Neuron (in vitro differentiated cells): ENCODE results near the gene NPAS3.

Experiments used
- H2AFZ ChIP-seq: one replicate; pipeline ENCODE4 v1.6.1; 2013; ENCODE audit warnings: low read depth, mild to moderate bottlenecking, inconsistent platforms, low read length, moderate library complexity
- H3K27me3 ChIP-seq: one replicate; pipeline ENCODE4 v1.6.1; 2013; ENCODE audit warnings: low read length; ENCODE audit not compliant: insufficient read depth
- H3K36me3 ChIP-seq: one replicate; pipeline ENCODE4 v1.6.1; 2013; ENCODE audit warnings: low read length; ENCODE audit not compliant: insufficient read depth
- H3K4me1 ChIP-seq: one replicate; pipeline ENCODE4 v1.6.1; 2013; ENCODE audit warnings: low read length; ENCODE audit not compliant: insufficient read depth
- H3K4me3 ChIP-seq: 2 replicates; pipeline ENCODE4 v1.5.1; 2013; ENCODE audit warnings: mild to moderate bottlenecking, low read length, moderate library complexity
- H3K9me3 ChIP-seq: one replicate; pipeline ENCODE4 v1.6.1; 2013; ENCODE audit warnings: low read length

Gene NPAS3

GRCh38 chr14:33386140-33386539 is 447.5 kb downstream of the NPAS3 start:
- Histone ChIP-seq H3K4me3 (no peak overlapping the region), H3K4me1 (peaks cover 18% of the 10 kb centered on the region), H3K27me3 (no peaks in the 10 kb centered on the region), H3K9me3 (no peaks in the 10 kb centered on the region), H3K36me3 (peaks cover 8% of the 10 kb centered on the region), H2AFZ (no peak overlapping the region)

GRCh38 chr14:33386781-33387180 is 448.1 kb downstream of the NPAS3 start:
- Histone ChIP-seq H3K27me3 (no peaks in the 10 kb centered on the region), H3K36me3 (peaks cover 8% of the 10 kb centered on the region), H3K4me3 (no peak overlapping the region), H3K4me1 (peaks cover 12% of the 10 kb centered on the region), H3K9me3 (no peaks in the 10 kb centered on the region), H2AFZ (no peak overlapping the region)

GRCh38 chr14:33390335-33390734 is 451.7 kb downstream of the NPAS3 start:
- no peak overlapping the region for H2AFZ ChIP-seq
- H3K9me3 ChIP-seq, result no peaks in the 10 kb centered on the region
- H3K27me3 ChIP-seq, result no peaks in the 10 kb centered on the region
- H3K4me3 ChIP-seq, result no peak overlapping the region
- peaks cover 4% of the 10 kb centered on the region for H3K36me3 ChIP-seq
- peaks cover 9% of the 10 kb centered on the region for H3K4me1 ChIP-seq

- H3K9me3 ChIP-seq, result no peaks in the 10 kb centered on the region
- no peaks in the 10 kb centered on the region for H3K27me3 ChIP-seq
- peaks cover 9% of the 10 kb centered on the region for H3K4me1 ChIP-seq
- no peaks in the 10 kb centered on the region for H3K36me3 ChIP-seq
- H2AFZ ChIP-seq, result no peak overlapping the region
- no peak overlapping the region for H3K4me3 ChIP-seq
Observed at GRCh38 chr14:33393231-33393894, 454.7 kb downstream of the NPAS3 start.

- Histone ChIP-seq H3K4me3 (no peak overlapping the region), H3K9me3 (peaks cover 1% of the 10 kb centered on the region), H3K4me1 (peaks cover 9% of the 10 kb centered on the region), H3K36me3 (no peaks in the 10 kb centered on the region), H2AFZ (no peak overlapping the region), H3K27me3 (no peaks in the 10 kb centered on the region)
Observed at GRCh38 chr14:33393895-33394368, 455.3 kb downstream of the NPAS3 start.

- Histone ChIP-seq H3K36me3 (peaks cover 24% of the 10 kb centered on the region), H3K4me3 (no peak overlapping the region), H2AFZ (no peak overlapping the region), H3K27me3 (no peaks in the 10 kb centered on the region), H3K4me1 (peaks cover 22% of the 10 kb centered on the region), H3K9me3 (peaks cover 27% of the 10 kb centered on the region)
Observed at GRCh38 chr14:33401311-33401710, 462.6 kb downstream of the NPAS3 start.

- Histone ChIP-seq H3K27me3 (no peaks in the 10 kb centered on the region), H3K9me3 (peaks cover 31% of the 10 kb centered on the region), H3K36me3 (peaks cover 24% of the 10 kb centered on the region), H2AFZ (no peak overlapping the region), H3K4me1 (peaks cover 22% of the 10 kb centered on the region), H3K4me3 (no peak overlapping the region)
Observed at GRCh38 chr14:33402604-33403003, 463.9 kb downstream of the NPAS3 start.

- H3K27me3 ChIP-seq, result no peaks in the 10 kb centered on the region
- no peak overlapping the region for H2AFZ ChIP-seq
- H3K36me3 ChIP-seq, result peaks cover 24% of the 10 kb centered on the region
- H3K4me3 ChIP-seq, result no peak overlapping the region
- H3K4me1 ChIP-seq, result peaks cover 22% of the 10 kb centered on the region
- H3K9me3 ChIP-seq, result peaks cover 29% of the 10 kb centered on the region
Observed at GRCh38 chr14:33404054-33404453, 465.4 kb downstream of the NPAS3 start.

GRCh38 chr14:33404964-33405574 is 466.4 kb downstream of the NPAS3 start:
- H2AFZ ChIP-seq, result no peak overlapping the region
- no peak overlapping the region for H3K4me3 ChIP-seq
- peaks cover 22% of the 10 kb centered on the region for H3K4me1 ChIP-seq
- H3K9me3 ChIP-seq, result peaks cover 27% of the 10 kb centered on the region
- no peaks in the 10 kb centered on the region for H3K27me3 ChIP-seq
- peaks cover 18% of the 10 kb centered on the region for H3K36me3 ChIP-seq

GRCh38 chr14:33406766-33407165 is 468.1 kb downstream of the NPAS3 start:
- Histone ChIP-seq H2AFZ (no peak overlapping the region), H3K9me3 (peaks cover 25% of the 10 kb centered on the region), H3K27me3 (no peaks in the 10 kb centered on the region), H3K4me1 (peaks cover 16% of the 10 kb centered on the region), H3K4me3 (no peak overlapping the region), H3K36me3 (peaks cover 11% of the 10 kb centered on the region)

- Histone ChIP-seq H3K4me1 (peaks cover 10% of the 10 kb centered on the region), H3K9me3 (peaks cover 19% of the 10 kb centered on the region), H3K4me3 (no peak overlapping the region)
Observed at GRCh38 chr14:33408291-33408690, 469.6 kb downstream of the NPAS3 start.

GRCh38 chr14:33412450-33412849 is 473.8 kb downstream of the NPAS3 start:
- H2AFZ ChIP-seq, result no peak overlapping the region
- no peaks in the 10 kb centered on the region for H3K27me3 ChIP-seq
- H3K9me3 ChIP-seq, result no peaks in the 10 kb centered on the region
- no peak overlapping the region for H3K4me3 ChIP-seq
- H3K36me3 ChIP-seq, result peaks cover 9% of the 10 kb centered on the region
- H3K4me1 ChIP-seq, result no peaks in the 10 kb centered on the region

More at GRCh38 chr14:33408291-33408690, 469.6 kb downstream of the NPAS3 start:
- H2AFZ ChIP-seq, result no peak overlapping the region
- no peaks in the 10 kb centered on the region for H3K27me3 ChIP-seq
- H3K36me3 ChIP-seq, result peaks cover 9% of the 10 kb centered on the region

GRCh38 chr14:33413381-33413780 is 474.7 kb downstream of the NPAS3 start:
- H3K36me3 ChIP-seq, result peaks cover 9% of the 10 kb centered on the region
- no peak overlapping the region for H2AFZ ChIP-seq

More at GRCh38 chr14:33413381-33413780, 474.7 kb downstream of the NPAS3 start:
- no peak overlapping the region for H3K4me3 ChIP-seq
- no peaks in the 10 kb centered on the region for H3K9me3 ChIP-seq
- no peaks in the 10 kb centered on the region for H3K27me3 ChIP-seq
- no peaks in the 10 kb centered on the region for H3K4me1 ChIP-seq
